Ishikawa (cell line): ENCODE results near the gene KCNMB2.

Experiments used
- EP300 ChIP-seq: IDR thresholded peaks from 2 replicates; pipeline ENCODE4 v1.6.1; 2012; ENCODE audit warnings: borderline replicate concordance
- NFIC ChIP-seq: IDR thresholded peaks from 2 replicates; pipeline ENCODE4 v1.6.1; 2012
- RAD21 ChIP-seq: IDR thresholded peaks from 2 replicates; pipeline ENCODE4 v1.6.1; 2012; ENCODE audit warnings: low read depth

GRCh38 chr3:178711753-178712152 lies 175.5 kb downstream of the KCNMB2 start:
- TF ChIP-seq EP300 = no peak
- TF ChIP-seq RAD21 = no peak
- TF ChIP-seq NFIC = no peak
